Measurements from ENCODE around the gene ETS1.
A peak's percentile ranks its signal among the peaks of the same experiment; 100 is the strongest.

Gene ETS1

DNA sequence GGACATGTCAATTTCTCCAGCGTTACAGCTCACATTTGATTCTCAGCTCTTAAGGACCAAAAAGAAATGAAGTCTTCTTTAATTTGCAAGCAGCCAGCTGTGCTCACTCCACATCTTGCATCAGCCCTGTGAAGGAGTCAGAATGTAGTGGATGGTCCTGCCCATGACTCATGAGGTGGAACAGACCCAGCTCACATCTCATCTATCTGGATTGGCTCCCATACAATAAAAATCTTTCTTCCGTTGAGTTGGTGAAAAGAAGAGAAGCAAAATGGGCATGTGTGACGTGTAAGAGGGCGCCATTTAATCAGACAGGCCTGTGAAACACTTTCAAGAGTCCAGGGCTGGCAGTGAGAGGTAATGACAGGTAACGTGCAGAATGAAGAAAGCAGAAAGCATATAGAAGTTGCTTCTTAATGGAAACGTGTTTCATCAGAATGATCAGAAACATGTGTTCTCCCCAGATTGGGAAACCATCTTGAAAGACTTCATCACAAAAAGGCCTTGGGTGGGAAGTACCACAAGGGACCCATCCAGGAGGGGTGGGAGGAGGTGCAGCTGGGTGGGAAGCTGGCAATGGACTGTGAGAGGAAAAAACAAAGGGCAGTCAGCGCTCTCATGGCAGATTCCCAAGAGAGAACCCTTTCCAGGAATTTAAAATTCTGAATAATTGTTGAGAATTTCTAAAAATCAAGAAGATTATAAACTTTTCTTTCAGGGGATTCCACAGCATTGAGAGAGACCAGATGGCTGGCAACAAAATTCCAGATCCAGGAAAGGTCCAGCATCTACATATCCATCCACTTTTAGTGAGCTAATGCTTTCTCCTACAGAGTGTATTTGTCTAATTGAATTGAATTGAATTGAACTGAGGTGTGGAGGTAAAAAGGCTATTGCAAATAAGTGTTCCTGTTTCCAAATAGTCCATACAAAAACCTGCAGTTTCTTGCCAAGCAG lies 57.0 kb downstream of the ETS1 start:
- TF ChIP-seq TAF1 (IDR thresholded peaks at IDR 0.05; ENCODE audit: borderline replicate concordance, insufficient read depth, low read length) (no peak), SIN3A (IDR thresholded peaks at IDR 0.05; ENCODE audit: borderline replicate concordance, insufficient read depth, low read length) (no peak), POLR2AphosphoS5 (IDR thresholded peaks at IDR 0.05; ENCODE audit: low read depth, low read length) (peak; percentile 34; the same call in 1 of the 2 replicates), FOXP2 (optimal IDR thresholded peaks at IDR 0.05; ENCODE audit: borderline replicate concordance, extremely low read depth, extremely low read length, insufficient read depth) (no peak)
- TF ChIP-seq, protein P1, sequence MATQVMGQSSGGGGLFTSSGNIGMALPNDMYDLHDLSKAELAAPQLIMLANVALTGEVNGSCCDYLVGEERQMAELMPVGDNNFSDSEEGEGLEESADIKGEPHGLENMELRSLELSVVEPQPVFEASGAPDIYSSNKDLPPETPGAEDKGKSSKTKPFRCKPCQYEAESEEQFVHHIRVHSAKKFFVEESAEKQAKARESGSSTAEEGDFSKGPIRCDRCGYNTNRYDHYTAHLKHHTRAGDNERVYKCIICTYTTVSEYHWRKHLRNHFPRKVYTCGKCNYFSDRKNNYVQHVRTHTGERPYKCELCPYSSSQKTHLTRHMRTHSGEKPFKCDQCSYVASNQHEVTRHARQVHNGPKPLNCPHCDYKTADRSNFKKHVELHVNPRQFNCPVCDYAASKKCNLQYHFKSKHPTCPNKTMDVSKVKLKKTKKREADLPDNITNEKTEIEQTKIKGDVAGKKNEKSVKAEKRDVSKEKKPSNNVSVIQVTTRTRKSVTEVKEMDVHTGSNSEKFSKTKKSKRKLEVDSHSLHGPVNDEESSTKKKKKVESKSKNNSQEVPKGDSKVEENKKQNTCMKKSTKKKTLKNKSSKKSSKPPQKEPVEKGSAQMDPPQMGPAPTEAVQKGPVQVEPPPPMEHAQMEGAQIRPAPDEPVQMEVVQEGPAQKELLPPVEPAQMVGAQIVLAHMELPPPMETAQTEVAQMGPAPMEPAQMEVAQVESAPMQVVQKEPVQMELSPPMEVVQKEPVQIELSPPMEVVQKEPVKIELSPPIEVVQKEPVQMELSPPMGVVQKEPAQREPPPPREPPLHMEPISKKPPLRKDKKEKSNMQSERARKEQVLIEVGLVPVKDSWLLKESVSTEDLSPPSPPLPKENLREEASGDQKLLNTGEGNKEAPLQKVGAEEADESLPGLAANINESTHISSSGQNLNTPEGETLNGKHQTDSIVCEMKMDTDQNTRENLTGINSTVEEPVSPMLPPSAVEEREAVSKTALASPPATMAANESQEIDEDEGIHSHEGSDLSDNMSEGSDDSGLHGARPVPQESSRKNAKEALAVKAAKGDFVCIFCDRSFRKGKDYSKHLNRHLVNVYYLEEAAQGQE (IDR thresholded peaks at IDR 0.05; ENCODE audit: insufficient read depth in 1 of 2, low read depth in 2 of 2, low read length in 2 of 2): no peak

DNA sequence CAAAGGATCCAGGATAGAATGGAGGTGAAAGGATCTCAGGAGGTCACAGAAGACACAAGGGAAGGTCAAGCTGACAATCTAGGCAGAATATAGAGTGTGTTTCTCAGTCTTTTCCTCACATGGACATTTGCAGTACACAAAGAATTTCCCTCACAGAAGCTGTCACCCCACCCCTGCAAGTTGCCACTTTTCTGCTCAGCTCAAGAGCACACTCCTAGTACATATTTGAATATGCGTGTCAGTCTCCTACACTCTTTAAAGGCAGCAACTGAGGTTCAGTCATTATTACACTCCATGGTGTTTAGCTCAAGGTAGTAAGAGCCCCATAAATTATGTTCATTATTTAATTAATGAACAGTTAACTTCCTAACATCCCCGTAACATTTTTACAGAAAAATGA lies 59.1 kb downstream of the ETS1 start:
- TF ChIP-seq POLR2AphosphoS5 (IDR thresholded peaks at IDR 0.05; ENCODE audit: low read depth, low read length): no peak
- TF ChIP-seq SIN3A (IDR thresholded peaks at IDR 0.05; ENCODE audit: borderline replicate concordance, insufficient read depth, low read length): no peak
- no peak for TF ChIP-seq FOXP2 (optimal IDR thresholded peaks at IDR 0.05; ENCODE audit: borderline replicate concordance, extremely low read depth, extremely low read length, insufficient read depth)
- no peak for TF ChIP-seq TAF1 (IDR thresholded peaks at IDR 0.05; ENCODE audit: borderline replicate concordance, insufficient read depth, low read length)
- TF ChIP-seq, protein P1 (IDR thresholded peaks at IDR 0.05; ENCODE audit: insufficient read depth in 1 of 2, low read depth in 2 of 2, low read length in 2 of 2): no peak

DNA sequence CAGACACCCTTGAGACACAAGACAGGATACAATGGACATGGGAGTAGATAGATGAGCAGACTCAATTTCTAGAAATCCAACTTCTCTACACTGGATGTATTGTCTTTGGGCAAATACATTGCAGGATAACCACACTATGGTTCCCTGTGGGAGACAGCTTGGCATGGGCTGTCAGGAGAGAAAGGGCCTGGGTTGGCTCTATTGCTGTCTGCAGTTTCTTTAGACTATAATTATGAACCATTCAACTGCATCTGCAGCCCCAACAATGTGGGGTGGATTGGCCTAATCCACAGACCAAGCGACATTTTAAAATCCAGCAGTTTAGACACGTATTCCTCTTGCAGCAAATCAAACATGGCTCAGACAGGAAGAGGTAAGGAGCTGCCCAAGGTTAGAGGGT lies 60.3 kb downstream of the ETS1 start:
- TF ChIP-seq POLR2AphosphoS5 (IDR thresholded peaks at IDR 0.05; ENCODE audit: low read depth, low read length): no peak
- no peak for TF ChIP-seq TAF1 (IDR thresholded peaks at IDR 0.05; ENCODE audit: borderline replicate concordance, insufficient read depth, low read length)
- no peak for TF ChIP-seq FOXP2 (optimal IDR thresholded peaks at IDR 0.05; ENCODE audit: borderline replicate concordance, extremely low read depth, extremely low read length, insufficient read depth)
- TF ChIP-seq, protein P1 (IDR thresholded peaks at IDR 0.05; ENCODE audit: insufficient read depth in 1 of 2, low read depth in 2 of 2, low read length in 2 of 2): 0 out of 4 replicates have a peak, but pooled peaks of 1 of the 2 experiments have one; percentile 38
- no peak for TF ChIP-seq SIN3A (IDR thresholded peaks at IDR 0.05; ENCODE audit: borderline replicate concordance, insufficient read depth, low read length)

DNA sequence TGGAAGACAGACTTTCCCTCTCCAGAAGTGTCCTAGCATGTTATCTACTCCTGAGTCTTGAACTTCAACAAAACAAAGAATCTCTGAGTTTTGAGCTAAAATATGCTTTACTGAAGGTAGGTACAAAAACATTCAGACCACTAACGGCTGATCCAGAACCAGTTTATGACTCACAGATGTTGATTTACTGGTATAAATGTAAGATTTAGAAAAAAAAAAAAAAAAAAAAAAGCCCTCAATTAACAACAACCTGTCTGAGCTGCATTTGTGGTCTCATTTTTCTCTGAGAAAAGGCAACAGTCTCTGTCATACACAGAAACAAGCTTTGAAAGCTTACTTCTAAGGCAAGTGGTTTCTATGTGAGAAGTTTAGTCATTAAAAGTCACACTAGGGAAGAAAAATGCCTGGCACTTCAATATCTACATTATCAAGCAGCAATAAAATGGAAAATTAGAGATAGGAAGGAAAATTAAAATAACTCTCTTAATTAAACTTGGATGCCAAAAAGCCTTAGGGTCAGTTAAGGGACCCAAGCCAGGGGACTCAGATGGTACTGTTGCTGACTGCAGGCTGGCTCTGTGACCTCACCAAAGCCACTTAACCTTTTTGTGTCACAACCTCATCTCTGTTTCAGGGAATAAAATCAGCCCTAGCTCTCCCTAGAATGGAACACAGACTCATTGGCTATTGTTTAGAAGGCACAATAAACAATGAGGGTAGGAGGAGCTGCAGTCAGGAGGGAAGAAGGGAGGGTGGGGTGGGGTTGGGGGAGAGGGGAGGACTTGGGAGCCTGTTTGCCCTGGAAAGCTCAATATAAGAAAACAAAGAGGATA lies 61.7 kb downstream of the ETS1 start:
- TF ChIP-seq TAF1 (IDR thresholded peaks at IDR 0.05; ENCODE audit: borderline replicate concordance, insufficient read depth, low read length) (no peak), POLR2AphosphoS5 (IDR thresholded peaks at IDR 0.05; ENCODE audit: low read depth, low read length) (peak; percentile 46; the same call in 1 of the 2 replicates)

DNA sequence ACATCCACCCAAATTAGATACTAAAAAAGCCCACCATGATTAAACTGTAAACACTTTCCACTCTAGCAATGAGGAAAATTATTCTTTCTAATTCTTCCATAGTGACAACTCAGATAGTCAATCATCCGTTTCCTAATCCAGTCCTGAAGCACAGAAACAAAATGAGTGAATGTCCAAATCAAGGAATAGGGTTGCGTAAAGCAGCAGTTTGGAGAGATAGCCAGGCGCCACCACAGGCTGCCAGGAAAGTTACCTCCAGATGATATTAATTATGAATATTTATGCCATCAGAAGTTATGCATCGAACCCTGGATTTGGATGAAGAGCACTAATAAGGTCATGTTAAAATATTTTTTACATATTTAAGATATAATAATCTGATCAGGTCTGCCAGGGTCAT lies 63.2 kb downstream of the ETS1 start:
- TF ChIP-seq SIN3A (IDR thresholded peaks at IDR 0.05; ENCODE audit: borderline replicate concordance, insufficient read depth, low read length): no peak
- no peak for TF ChIP-seq FOXP2 (optimal IDR thresholded peaks at IDR 0.05; ENCODE audit: borderline replicate concordance, extremely low read depth, extremely low read length, insufficient read depth)
- no peak for TF ChIP-seq POLR2AphosphoS5 (IDR thresholded peaks at IDR 0.05; ENCODE audit: low read depth, low read length)
- no peak for TF ChIP-seq TAF1 (IDR thresholded peaks at IDR 0.05; ENCODE audit: borderline replicate concordance, insufficient read depth, low read length)
- TF ChIP-seq, protein P1 (IDR thresholded peaks at IDR 0.05; ENCODE audit: insufficient read depth in 1 of 2, low read depth in 2 of 2, low read length in 2 of 2): no peak
